B cell (primary cell): ENCODE results near the gene CIC. TPM values are rescaled to one million over a fixed set of nuclear protein-coding genes. Genes with fewer than 3 reads are reported as not detected.

Experiments
- ATAC-seq: fragments of 200-7000 bp; cut with Tn5 transposase; one replicate; pipeline ENCODE4 v1.10.0; 2021; ENCODE audit warnings: low read depth, mild to moderate bottlenecking, moderate number of reproducible peaks, moderate library complexity
- CTCF ChIA-PET: fragments of 350-600 bp; sonication (Branson Sonifier 250); formaldehyde crosslinking; loops from one replicate; lab custom pipeline; 2021; ENCODE audit warnings: antibody characterized with exemption, inconsistent platforms; lab: Charles Lee
- POLR2A ChIA-PET: fragments of 350-600 bp; sonication (Branson Sonifier 250); formaldehyde crosslinking; loops from one replicate; lab custom pipeline; 2021; ENCODE audit warnings: antibody characterized with exemption; lab: Charles Lee
- DNase-seq: peaks from one replicate; pipeline ENCODE4 v3.0.0; 2013
- H2AFZ ChIP-seq: 2 replicates; pipeline ENCODE4 v1.6.1; 2012; ENCODE audit warnings: mild to moderate bottlenecking, low read depth, low read length; ENCODE audit not compliant: insufficient read depth, poor library complexity, severe bottlenecking
- H3K27ac ChIP-seq, 2 donors: 1 replicate in 1 of 2; 2 replicates in 1 of 2; pipeline ENCODE4 v1.5.1; 2012 to 2013; ENCODE audit warnings: low read length in 2 of 2, mild to moderate bottlenecking in 2 of 2, moderate library complexity in 1 of 2
- H3K27me3 ChIP-seq, 4 experiments: fragments of 200-600 bp in 1 of 4; sonication (generic) in 1 of 4; replicated peaks in 1 of 4; 1 replicate in 2 of 4; 2 replicates in 2 of 4; pipeline versions ENCODE4 v1.6.1 to v1.7.0; 2013 to 2016; ENCODE audit warnings: low read length in 3 of 4, mild to moderate bottlenecking in 2 of 4, mixed read lengths in 1 of 4, moderate library complexity in 1 of 4; ENCODE audit not compliant: insufficient read depth in 4 of 4, control insufficient read depth in 3 of 4; ENCODE audit errors: control extremely low read depth in 1 of 4
- H3K36me3 ChIP-seq, 2 experiments: replicated peaks in 1 of 2; 1 replicate in 1 of 2; 2 replicates in 1 of 2; pipeline versions ENCODE4 v1.6.1 to v1.7.1; 2013; ENCODE audit warnings: low read length in 1 of 2; ENCODE audit not compliant: insufficient read depth in 2 of 2, control insufficient read depth in 1 of 2; ENCODE audit errors: control extremely low read depth in 1 of 2, extremely low read depth in 1 of 2
- H3K4me1 ChIP-seq, 2 donors: fragments of 200-600 bp in 1 of 2; sonication (generic) in 1 of 2; 1 replicate in 1 of 2; 2 replicates in 1 of 2; pipeline versions ENCODE4 v1.5.1 to v1.6.1; 2013 to 2017; ENCODE audit warnings: low read length in 2 of 2; ENCODE audit not compliant: control insufficient read depth in 2 of 2, insufficient read depth in 2 of 2
- H3K4me2 ChIP-seq: replicated peaks from 2 replicates; pipeline ENCODE3; 2012; ENCODE audit warnings: mild to moderate bottlenecking, low read depth, low read length; ENCODE audit not compliant: poor library complexity, severe bottlenecking
- H3K4me3 ChIP-seq, 5 experiments: fragments of 200-600 bp in 1 of 5; sonication (generic) in 1 of 5; 1 replicate in 3 of 5; 2 replicates in 2 of 5; pipeline versions ENCODE4 v1.5.1 to v1.7.0; 2011 to 2016; ENCODE audit warnings: low read length in 4 of 5, mild to moderate bottlenecking in 4 of 5, low read depth in 2 of 5, control low read depth in 1 of 5, moderate library complexity in 1 of 5; ENCODE audit not compliant: insufficient read depth in 1 of 5; ENCODE audit errors: control extremely low read depth in 1 of 5, extremely low read depth in 1 of 5
- H3K79me2 ChIP-seq: fragments of 200-600 bp; sonication (generic); one replicate; pipeline ENCODE4 v1.6.0; 2016; ENCODE audit warnings: low read length; ENCODE audit not compliant: control insufficient read depth, insufficient read depth
- H3K9ac ChIP-seq: fragments of 200-600 bp; sonication (generic); 2 replicates; pipeline ENCODE4 v1.6.1; 2017; ENCODE audit warnings: mild to moderate bottlenecking, low read length, moderate library complexity
- H3K9me3 ChIP-seq, 3 donors: one replicate each; pipeline versions ENCODE4 v1.6.1 to v1.7.1; 2013; ENCODE audit warnings: low read length in 2 of 3; ENCODE audit not compliant: control insufficient read depth in 2 of 3, insufficient read depth in 1 of 3; ENCODE audit errors: control extremely low read depth in 1 of 3
- H4K20me1 ChIP-seq: 2 replicates; pipeline ENCODE4 v1.6.0; 2012; ENCODE audit warnings: mild to moderate bottlenecking, low read length; ENCODE audit not compliant: insufficient read depth, control insufficient read depth, poor library complexity, severe bottlenecking
- H3K27ac Mint-ChIP-seq: one replicate; pipeline ENCODE4 v1.8.0; 2021; ENCODE audit warnings: mixed read lengths
- H3K27me3 Mint-ChIP-seq: one replicate; pipeline ENCODE4 v1.8.0; 2021; ENCODE audit warnings: mixed read lengths
- H3K4me1 Mint-ChIP-seq: one replicate; pipeline ENCODE4 v1.8.0; 2021; ENCODE audit warnings: mixed read lengths
- H3K4me3 Mint-ChIP-seq: one replicate; pipeline ENCODE4 v1.8.0; 2021; ENCODE audit warnings: mixed read lengths
- H3K9me3 Mint-ChIP-seq: one replicate; pipeline ENCODE4 v1.8.0; 2022; ENCODE audit warnings: mixed read lengths; ENCODE audit not compliant: insufficient read depth
- EZH2 ChIP-seq: IDR thresholded peaks from 2 replicates; pipeline ENCODE4 v1.6.1; 2012; ENCODE audit warnings: borderline replicate concordance, low read depth, mild to moderate bottlenecking, moderate library complexity, low read length; ENCODE audit not compliant: insufficient read depth, poor library complexity, severe bottlenecking
- WGBS: methylation state at CpG from one replicate; pipeline ENCODE4 v1.1.5; 2013; ENCODE audit warnings: missing lambda C conversion rate; ENCODE audit not compliant: insufficient coverage; 5-methylcytosine and 5-hydroxymethylcytosine counted together
- intact Hi-C: fragments of 100-400 bp; cut with micrococcal nuclease; formaldehyde crosslinking; loops from one replicate; pipeline ENCODE4 v1.10.0; 2022
- polyA plus RNA-seq: library from polyadenylated mRNA; depleted of rRNA; stranded (reverse); fragments of >200 nt; gene quantifications from 2 replicates; pipeline ENCODE4 v1.2.3, GENCODE V29; 2012
- total RNA-seq, 2 donors: library from RNA; stranded (reverse); fragments of 120-200 nt in 1 of 2; gene quantifications; 1 replicate in 1 of 2; 2 replicates in 1 of 2; pipeline versions ENCODE4 v1.2.3 to v1.2.4, GENCODE V29; 2013 to 2022
- TF ChIP-seq, protein P1 (sequence below): fragments of 200-600 bp; IDR thresholded peaks from one replicate; pipeline ENCODE4 v1.8.0; 2022; ENCODE audit warnings: antibody characterized with exemption, mild to moderate bottlenecking

The CIC gene
- total and polyA plus RNA-seq, 2 donors (not counting 1 experiment from before 2014, with no cell fraction given), result 75.7 to 119 TPM

DNA sequence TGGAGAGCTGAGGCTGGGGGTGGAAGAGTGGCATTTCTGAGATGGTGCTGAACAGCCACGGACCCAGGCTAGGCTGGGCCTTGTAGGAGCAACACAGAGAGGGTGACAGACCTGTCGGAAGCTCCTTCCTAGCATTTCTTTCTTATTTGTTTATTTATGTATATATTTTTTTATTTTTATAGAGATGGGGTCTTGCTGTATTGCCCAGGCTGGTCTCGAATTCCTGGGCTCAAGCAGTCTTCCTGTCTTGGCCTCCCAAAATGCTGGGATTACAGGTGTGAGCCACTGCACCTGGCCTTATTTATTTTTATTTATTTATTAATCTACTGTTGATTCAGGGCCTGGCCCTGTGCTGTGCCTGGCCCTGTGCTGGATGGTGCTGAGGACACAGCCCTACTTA lies 6.5 kb downstream of the CIC start:
- ChIA-PET POLR2A (no interaction called here), CTCF (no interaction called here)
- Histone ChIP-seq H3K36me3 (peaks cover 0 to 30% of the 10 kb centered on the region in 2 experiments), H3K4me1 (peaks cover 22 to 32% of the 10 kb centered on the region in 2 donors), H2AFZ (no peak overlapping the region), H3K9me3 (no peaks in the 10 kb centered on the region), H3K27ac (no peak overlapping the region), H3K9ac (no peak overlapping the region), H4K20me1 (peaks cover 7% of the 10 kb centered on the region), H3K27me3 (no peaks in the 10 kb centered on the region), H3K4me3 (no peak overlapping the region), H3K79me2 (peaks cover 89% of the 10 kb centered on the region), H3K4me2 (no peak overlapping the region)
- no peak for DNase-seq
- no peak overlapping the region for H3K4me3 Mint-ChIP-seq
- ATAC-seq, result no peak
- no peak overlapping the region for H3K27ac Mint-ChIP-seq
- TF ChIP-seq, protein P1, sequence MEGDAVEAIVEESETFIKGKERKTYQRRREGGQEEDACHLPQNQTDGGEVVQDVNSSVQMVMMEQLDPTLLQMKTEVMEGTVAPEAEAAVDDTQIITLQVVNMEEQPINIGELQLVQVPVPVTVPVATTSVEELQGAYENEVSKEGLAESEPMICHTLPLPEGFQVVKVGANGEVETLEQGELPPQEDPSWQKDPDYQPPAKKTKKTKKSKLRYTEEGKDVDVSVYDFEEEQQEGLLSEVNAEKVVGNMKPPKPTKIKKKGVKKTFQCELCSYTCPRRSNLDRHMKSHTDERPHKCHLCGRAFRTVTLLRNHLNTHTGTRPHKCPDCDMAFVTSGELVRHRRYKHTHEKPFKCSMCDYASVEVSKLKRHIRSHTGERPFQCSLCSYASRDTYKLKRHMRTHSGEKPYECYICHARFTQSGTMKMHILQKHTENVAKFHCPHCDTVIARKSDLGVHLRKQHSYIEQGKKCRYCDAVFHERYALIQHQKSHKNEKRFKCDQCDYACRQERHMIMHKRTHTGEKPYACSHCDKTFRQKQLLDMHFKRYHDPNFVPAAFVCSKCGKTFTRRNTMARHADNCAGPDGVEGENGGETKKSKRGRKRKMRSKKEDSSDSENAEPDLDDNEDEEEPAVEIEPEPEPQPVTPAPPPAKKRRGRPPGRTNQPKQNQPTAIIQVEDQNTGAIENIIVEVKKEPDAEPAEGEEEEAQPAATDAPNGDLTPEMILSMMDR, result no peak
- no peak for TF ChIP-seq EZH2
- no peaks in the 10 kb centered on the region for H3K27me3 Mint-ChIP-seq
- H3K9me3 Mint-ChIP-seq, result no peaks in the 10 kb centered on the region
- intact Hi-C loops, result no loop called here
- WGBS, result 100% methylated on average over 1 of the region's 3 CpGs
- H3K4me1 Mint-ChIP-seq, result peaks cover 49% of the 10 kb centered on the region

DNA sequence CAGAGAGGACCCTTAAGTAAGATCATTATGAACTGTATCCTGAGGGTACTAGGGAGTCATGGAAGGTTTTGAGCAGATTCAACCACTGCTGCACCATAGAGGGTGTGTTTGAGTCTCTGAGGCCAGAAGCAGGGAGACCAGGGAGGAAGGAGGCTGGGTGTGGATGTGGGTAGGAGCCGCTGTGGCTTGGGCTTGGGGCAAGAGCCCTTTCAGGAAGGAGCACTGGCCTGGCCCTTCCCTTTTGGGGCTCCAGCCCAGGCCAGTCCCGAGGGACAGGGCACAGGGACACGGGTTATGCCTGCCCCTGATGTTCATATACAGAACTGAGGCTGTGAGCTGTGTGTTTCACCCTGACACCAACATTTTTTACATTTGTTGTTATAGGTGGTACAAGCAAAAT lies 7.2 kb downstream of the CIC start:
- no peak for TF ChIP-seq EZH2
- TF ChIP-seq, protein P1, result no peak
- Mint-ChIP-seq H3K27me3 (no peaks in the 10 kb centered on the region), H3K4me3 (no peak overlapping the region), H3K27ac (no peak overlapping the region), H3K4me1 (peaks cover 42% of the 10 kb centered on the region), H3K9me3 (no peaks in the 10 kb centered on the region)
- no peak overlapping the region for H3K9ac ChIP-seq
- H3K36me3 ChIP-seq, result peaks cover 0 to 30% of the 10 kb centered on the region in 2 experiments
- 61% methylated on average over 3 of the region's 3 CpGs for WGBS
- ATAC-seq (no peak), DNase-seq (no peak)
- peaks cover 7% of the 10 kb centered on the region for H4K20me1 ChIP-seq
- H3K27me3 ChIP-seq, result no peaks in the 10 kb centered on the region
- no peak overlapping the region for H3K4me3 ChIP-seq
- H2AFZ ChIP-seq, result no peak overlapping the region
- H3K4me2 ChIP-seq, result no peak overlapping the region
- intact Hi-C loops, result no loop called here
- peaks cover 17 to 30% of the 10 kb centered on the region in 2 donors for H3K4me1 ChIP-seq
- no peak overlapping the region for H3K27ac ChIP-seq
- peaks cover 81% of the 10 kb centered on the region for H3K79me2 ChIP-seq
- ChIA-PET POLR2A (no interaction called here), CTCF (no interaction called here)
- H3K9me3 ChIP-seq, result no peaks in the 10 kb centered on the region
